BJ (cell line): ENCODE measurements around the gene SARDH. TPM values are rescaled to one million over a fixed set of nuclear protein-coding genes. Genes with fewer than 3 reads are reported as not detected.
"Not testable (repeated sequence)": the region's sequence is repeated elsewhere in the genome, so short reads cannot be mapped to it uniquely, and the experiment has no call there.

Experiments
- CTCF ChIA-PET: fragments of 350-600 bp; formaldehyde crosslinking; extraction: SDS; loops from one replicate; lab custom pipeline; 2021; ENCODE audit warnings: antibody characterized with exemption, inconsistent platforms; lab: Yijun Ruan, JAX
- POLR2A ChIA-PET: fragments of 300-600 bp; sonication (Branson Sonifier 250); formaldehyde crosslinking; extraction: SDS; loops from one replicate; lab custom pipeline; 2021; ENCODE audit warnings: antibody characterized with exemption; lab: Charles Lee
- DNase-seq: peaks from one replicate; pipeline ENCODE4 v3.0.0-alpha.2; 2011; ENCODE audit warnings: low read depth
- H3K27me3 ChIP-seq: 2 replicates; pipeline ENCODE4 v1.6.0; 2011; ENCODE audit warnings: low read length; ENCODE audit not compliant: control insufficient read depth, insufficient read depth
- H3K36me3 ChIP-seq: 2 replicates; pipeline ENCODE4 v1.5.1; 2011; ENCODE audit warnings: low read length; ENCODE audit not compliant: control insufficient read depth, insufficient read depth
- H3K4me3 ChIP-seq: 2 replicates; pipeline ENCODE4 v1.5.1; 2011; ENCODE audit warnings: low read depth, mild to moderate bottlenecking, control low read depth, low read length
- polyA plus RNA-seq: library from polyadenylated mRNA; depleted of rRNA; stranded (reverse); fragments of >200 nt; gene quantifications from 2 replicates; pipeline ENCODE4 v1.2.3, GENCODE V29; 2011
- TF ChIP-seq, protein P1 (sequence below): IDR thresholded peaks from 2 replicates; pipeline ENCODE4 v1.5.1; 2011; ENCODE audit warnings: low read depth, mild to moderate bottlenecking, control low read depth, inconsistent platforms, low read length, moderate library complexity; ENCODE audit not compliant: insufficient read depth

The SARDH gene
- polyA plus RNA-seq, 1 experiment = 0.53 TPM

DNA sequence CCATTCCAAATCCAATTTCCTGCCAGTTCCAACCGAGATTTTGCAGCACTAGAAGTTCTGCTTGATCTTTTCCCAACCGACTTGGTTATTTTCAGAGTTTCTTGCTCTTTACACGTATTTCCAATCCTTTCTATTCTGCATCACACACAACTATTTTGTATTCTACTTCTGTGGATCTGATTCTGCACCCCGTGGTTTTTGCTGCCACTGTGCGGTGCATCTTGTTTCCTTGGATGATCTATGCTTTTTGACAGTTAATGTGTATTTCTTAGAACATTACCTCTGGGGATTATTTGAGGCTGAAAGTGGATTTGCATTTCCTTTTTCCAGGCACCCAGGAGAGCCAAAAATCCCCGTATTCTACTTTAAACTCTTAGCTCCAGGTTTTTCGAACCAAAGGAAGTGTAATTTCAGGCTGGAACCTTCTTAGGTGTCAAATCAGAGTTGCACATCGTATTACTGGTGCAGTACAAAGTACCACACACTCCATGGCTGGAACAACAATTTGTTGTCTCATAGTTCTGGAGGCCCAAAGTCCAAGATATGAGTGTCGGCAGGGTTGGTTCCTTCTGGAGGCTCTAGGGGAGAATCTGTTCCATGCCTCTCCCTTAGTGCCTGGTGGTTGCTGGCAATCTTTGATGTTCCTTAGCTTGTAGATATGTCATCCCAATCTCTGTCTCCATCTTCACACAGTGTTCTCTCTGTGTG is 14.7 kb upstream of the SARDH start:
- Histone ChIP-seq H3K36me3 (no peaks in the 10 kb centered on the region), H3K27me3 (no peaks in the 10 kb centered on the region; the same call in 1 of the 2 replicates), H3K4me3 (no peak overlapping the region)
- no peak for DNase-seq
- CTCF ChIA-PET = interaction anchor here (1.9 to 4.9 kb wide), 2 partner anchors 10 to 15 kb away, joined by 5 to 31 read pairs; no protein-coding TSS in a partner anchor
- TF ChIP-seq, protein P1, sequence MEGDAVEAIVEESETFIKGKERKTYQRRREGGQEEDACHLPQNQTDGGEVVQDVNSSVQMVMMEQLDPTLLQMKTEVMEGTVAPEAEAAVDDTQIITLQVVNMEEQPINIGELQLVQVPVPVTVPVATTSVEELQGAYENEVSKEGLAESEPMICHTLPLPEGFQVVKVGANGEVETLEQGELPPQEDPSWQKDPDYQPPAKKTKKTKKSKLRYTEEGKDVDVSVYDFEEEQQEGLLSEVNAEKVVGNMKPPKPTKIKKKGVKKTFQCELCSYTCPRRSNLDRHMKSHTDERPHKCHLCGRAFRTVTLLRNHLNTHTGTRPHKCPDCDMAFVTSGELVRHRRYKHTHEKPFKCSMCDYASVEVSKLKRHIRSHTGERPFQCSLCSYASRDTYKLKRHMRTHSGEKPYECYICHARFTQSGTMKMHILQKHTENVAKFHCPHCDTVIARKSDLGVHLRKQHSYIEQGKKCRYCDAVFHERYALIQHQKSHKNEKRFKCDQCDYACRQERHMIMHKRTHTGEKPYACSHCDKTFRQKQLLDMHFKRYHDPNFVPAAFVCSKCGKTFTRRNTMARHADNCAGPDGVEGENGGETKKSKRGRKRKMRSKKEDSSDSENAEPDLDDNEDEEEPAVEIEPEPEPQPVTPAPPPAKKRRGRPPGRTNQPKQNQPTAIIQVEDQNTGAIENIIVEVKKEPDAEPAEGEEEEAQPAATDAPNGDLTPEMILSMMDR = no peak
- POLR2A ChIA-PET = no interaction called here

DNA sequence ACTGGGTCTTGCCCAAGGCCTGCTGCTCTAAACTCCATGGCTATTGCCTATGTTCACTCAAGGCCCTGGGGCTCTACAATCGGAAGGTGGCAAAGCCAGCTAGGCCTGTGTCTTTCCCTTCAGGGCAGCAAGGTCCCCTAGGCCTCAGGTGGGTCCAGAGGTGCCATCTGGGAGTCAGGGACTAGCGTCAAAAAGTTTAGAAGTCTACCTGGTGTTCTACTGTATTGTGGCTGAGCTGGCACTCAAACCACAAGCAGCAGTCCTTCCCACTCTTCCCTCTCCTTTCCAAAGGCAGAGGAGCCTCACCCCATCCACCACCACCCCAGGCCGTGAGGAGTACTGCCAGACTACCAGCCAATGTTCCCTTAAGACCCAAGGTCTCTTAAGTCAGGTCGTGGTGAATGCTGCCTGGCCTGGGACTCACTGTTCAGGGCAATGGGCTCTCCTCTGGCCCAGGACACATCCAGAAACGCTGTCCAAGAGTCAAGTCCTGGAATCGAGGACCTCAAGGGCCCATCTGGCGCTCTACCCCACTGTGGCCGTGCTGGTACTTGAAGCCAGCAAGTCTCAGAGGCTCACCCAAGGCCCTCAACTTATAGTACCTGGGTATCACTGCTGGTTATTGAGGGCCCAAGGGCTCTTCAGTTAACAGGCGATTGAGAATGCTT is 13.0 kb upstream of the SARDH start:
- ChIA-PET POLR2A (no interaction called here), CTCF (interaction anchor here (1.0 to 4.9 kb wide), 3 partner anchors 8 to 235 kb away, joined by 3 to 31 read pairs (median 5); no protein-coding TSS in a partner anchor)
- no peaks in the 10 kb centered on the region for H3K36me3 ChIP-seq
- no peaks in the 10 kb centered on the region; the same call in 1 of the 2 replicates for H3K27me3 ChIP-seq
- TF ChIP-seq, protein P1 = no peak
- no peak for DNase-seq
- no peak overlapping the region for H3K4me3 ChIP-seq

DNA sequence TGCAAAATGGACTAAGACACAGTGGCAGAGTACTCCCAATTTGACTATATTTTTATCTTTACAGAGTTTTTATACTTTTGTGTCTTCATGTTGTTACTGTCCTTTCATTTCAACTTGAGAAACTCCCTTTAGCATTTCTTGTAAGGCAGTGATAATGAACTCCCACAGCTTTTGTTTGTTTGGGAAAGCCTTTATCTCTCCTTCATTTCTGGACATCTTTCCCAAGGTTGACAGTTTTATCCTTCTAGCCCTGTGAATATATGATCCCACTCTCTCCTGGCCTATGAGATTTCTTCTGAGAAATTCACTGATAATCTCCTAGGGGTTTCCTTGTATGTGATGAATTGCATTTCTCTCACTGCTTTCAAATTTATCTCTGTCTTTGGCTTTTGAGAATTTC is 9.2 kb upstream of the SARDH start:
- TF ChIP-seq, protein P1 = no peak
- H3K4me3 ChIP-seq = no peak overlapping the region
- ChIA-PET POLR2A (no interaction called here), CTCF (no interaction called here)
- peaks cover 2% of the 10 kb centered on the region for H3K27me3 ChIP-seq
- H3K36me3 ChIP-seq = no peaks in the 10 kb centered on the region
- no peak for DNase-seq

DNA sequence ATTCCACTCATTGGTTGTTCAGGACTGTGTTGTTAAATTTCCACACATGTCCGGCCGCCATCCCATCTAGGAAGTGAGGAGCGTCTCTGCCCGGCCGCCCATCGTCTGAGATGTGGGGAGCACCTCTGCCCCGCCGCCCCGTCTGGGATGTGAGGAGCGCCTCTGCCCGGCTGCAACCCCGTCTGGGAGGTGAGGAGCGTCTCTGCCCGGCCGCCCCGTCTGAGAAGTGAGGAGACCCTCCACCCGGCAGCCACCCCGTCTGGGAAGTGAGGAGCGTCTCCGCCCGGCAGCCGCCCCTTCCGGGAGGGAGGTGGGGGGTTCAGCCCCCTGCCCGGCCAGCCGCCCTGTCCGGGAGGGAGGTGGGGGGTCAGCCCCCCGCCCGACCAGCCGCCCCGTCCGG is 6.4 kb upstream of the SARDH start:
- POLR2A ChIA-PET, DNase-seq, H3K27me3 ChIP-seq, CTCF ChIA-PET, H3K4me3 ChIP-seq, H3K36me3 ChIP-seq: not testable (repeated sequence)

DNA sequence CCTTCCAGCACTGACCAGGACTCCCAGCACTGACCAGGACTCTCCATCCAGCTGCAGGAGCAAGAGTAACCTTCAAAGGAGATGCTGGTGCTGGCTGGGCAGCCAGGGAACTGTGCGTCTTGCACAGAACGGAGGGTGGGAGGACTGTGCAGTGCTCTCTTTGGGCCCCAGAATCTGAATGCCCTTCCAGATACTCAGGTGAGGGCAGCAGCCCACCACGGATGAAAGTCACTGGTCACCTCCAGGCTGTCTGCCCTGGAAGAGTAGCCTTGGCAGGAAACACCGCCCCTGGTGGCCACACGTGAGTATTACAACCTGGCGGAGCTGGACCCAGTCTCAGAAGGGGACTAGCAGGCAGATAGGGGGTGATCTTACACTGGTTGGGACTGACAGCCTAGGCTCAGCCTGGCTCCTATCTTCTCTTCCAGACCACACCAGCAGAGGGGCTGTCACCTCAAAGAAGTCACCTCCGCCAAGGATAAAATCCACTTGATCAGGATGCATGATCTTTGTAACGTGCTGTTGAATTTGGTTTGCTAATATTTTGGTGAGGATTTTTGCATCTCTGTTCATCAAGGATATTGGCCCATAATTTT is 4.8 kb upstream of the SARDH start:
- Histone ChIP-seq H3K4me3 (no peak overlapping the region), H3K36me3 (no peaks in the 10 kb centered on the region), H3K27me3 (peaks cover 2% of the 10 kb centered on the region)
- CTCF ChIA-PET = interaction anchor here (0.6 to 2.3 kb wide), 34 partner anchors 10 to 738 kb away, joined by 3 to 31 read pairs (median 4); partner anchors contain the start of gene FAM163B
- TF ChIP-seq, protein P1 = peak; percentile 99
- no peak for DNase-seq
- POLR2A ChIA-PET = no interaction called here
